Neural cell (in vitro differentiated cells): ENCODE data around the gene WDR91. TPM values are rescaled to one million over a fixed set of nuclear protein-coding genes. Genes with fewer than 3 reads are reported as not detected.

Source experiments
- H2AFZ ChIP-seq: fragments of 200-600, 300-800 bp; sonication (generic), shearing (Covaris generic); 2 replicates; pipeline ENCODE4 v1.6.0; 2014; ENCODE audit warnings: low read depth, mild to moderate bottlenecking, antibody characterized with exemption, low read length, moderate library complexity
- H3F3A ChIP-seq: fragments of 200-600 bp; shearing (Covaris generic); 2 replicates; pipeline ENCODE4 v1.6.1; 2016; ENCODE audit warnings: mild to moderate bottlenecking, moderate library complexity, mixed read lengths, antibody characterized with exemption, low read length; ENCODE audit not compliant: insufficient read depth, poor library complexity, severe bottlenecking
- H3K27ac ChIP-seq: fragments of 200-600, 300-800 bp; sonication (generic), shearing (Covaris generic); 2 replicates; pipeline ENCODE4 v1.5.1; 2014; ENCODE audit warnings: mild to moderate bottlenecking, low read length, moderate library complexity
- H3K27me3 ChIP-seq: fragments of 300-800, 200-600 bp; sonication (generic), shearing (Covaris generic); 2 replicates; pipeline ENCODE4 v1.6.0; 2014; ENCODE audit warnings: mild to moderate bottlenecking, low read depth, low read length, moderate library complexity; ENCODE audit not compliant: insufficient read depth
- H3K36me3 ChIP-seq: fragments of 300-800, 200-600 bp; sonication (generic), shearing (Covaris generic); 2 replicates; pipeline ENCODE4 v1.5.1; 2014; ENCODE audit warnings: mild to moderate bottlenecking, antibody characterized with exemption, low read length, moderate library complexity; ENCODE audit not compliant: insufficient read depth
- H3K4me2 ChIP-seq: fragments of 300-800, 200-600 bp; sonication (generic), shearing (Covaris generic); 2 replicates; pipeline ENCODE4 v1.6.0; 2014; ENCODE audit warnings: mild to moderate bottlenecking, low read length
- H3K4me3 ChIP-seq: fragments of 300-800, 200-600 bp; sonication (generic), shearing (Covaris generic); 2 replicates; pipeline ENCODE4 v1.5.1; 2014; ENCODE audit warnings: mild to moderate bottlenecking, low read length, moderate library complexity
- H3K79me2 ChIP-seq: fragments of 200-600 bp; shearing (Covaris generic); replicated peaks from 2 replicates; pipeline ENCODE4 v1.6.0; 2014; ENCODE audit warnings: mild to moderate bottlenecking, low read length, moderate library complexity; ENCODE audit not compliant: insufficient read depth
- H3K9ac ChIP-seq: fragments of 300-800, 200-600 bp; sonication (generic), shearing (Covaris generic); 2 replicates; pipeline ENCODE4 v1.6.1; 2016; ENCODE audit warnings: mild to moderate bottlenecking, low read length, mixed read lengths
- H3K9me2 ChIP-seq: fragments of 200-600 bp; shearing (Covaris generic); 2 replicates; pipeline ENCODE4 v1.6.1; 2016; ENCODE audit warnings: mild to moderate bottlenecking, low read length, mixed read lengths; ENCODE audit not compliant: insufficient read depth
- H3K9me3 ChIP-seq: fragments of 200-600, 300-800 bp; sonication (generic), shearing (Covaris generic); 2 replicates; pipeline ENCODE4 v1.6.1; 2016; ENCODE audit warnings: mild to moderate bottlenecking, mixed run types, low read length, moderate library complexity, mixed read lengths
- H4K20me1 ChIP-seq: fragments of 200-600 bp; shearing (Covaris generic); 2 replicates; pipeline ENCODE4 v1.6.1; 2016; ENCODE audit warnings: mild to moderate bottlenecking, mixed run types; ENCODE audit not compliant: insufficient read depth
- EP300 ChIP-seq: fragments of 450-650 bp; conservative IDR thresholded peaks from 2 replicates; pipeline ENCODE4 v1.6.1; 2014; ENCODE audit warnings: antibody characterized with exemption, mild to moderate bottlenecking, moderate library complexity; ENCODE audit not compliant: poor library complexity, severe bottlenecking
- EZH2 ChIP-seq: fragments of 200-600, 300-800 bp; shearing (Covaris generic), sonication (generic); IDR thresholded peaks from 2 replicates; pipeline ENCODE4 v1.6.1; 2014; ENCODE audit warnings: antibody characterized with exemption, low read length, borderline replicate concordance, mild to moderate bottlenecking; ENCODE audit not compliant: insufficient read depth, poor library complexity, severe bottlenecking
- MXI1 ChIP-seq: fragments of 450-650 bp; conservative IDR thresholded peaks from 2 replicates; pipeline ENCODE4 v1.6.1; 2014; ENCODE audit warnings: antibody characterized with exemption, mild to moderate bottlenecking; ENCODE audit not compliant: poor library complexity, severe bottlenecking
- POLR2AphosphoS5 ChIP-seq: IDR thresholded peaks from 2 replicates; pipeline ENCODE4 v1.6.1; 2012
- RAD21 ChIP-seq: fragments of 450-650 bp; conservative IDR thresholded peaks from 2 replicates; pipeline ENCODE4 v1.6.1; 2014; ENCODE audit warnings: antibody characterized with exemption, mild to moderate bottlenecking, moderate library complexity
- SMC3 ChIP-seq: fragments of 450-650 bp; conservative IDR thresholded peaks from 2 replicates; pipeline ENCODE4 v1.6.1; 2014; ENCODE audit warnings: antibody characterized with exemption, mild to moderate bottlenecking, moderate library complexity; ENCODE audit not compliant: poor library complexity
- TAF1 ChIP-seq: IDR thresholded peaks from 2 replicates; pipeline ENCODE4 v1.6.1; 2012; ENCODE audit warnings: low read depth
- polyA plus RNA-seq: library from polyadenylated mRNA; depleted of rRNA; stranded (reverse); fragments of >200 nt; gene quantifications from 2 replicates; pipeline ENCODE4 v1.2.3, GENCODE V29; 2014
- TF ChIP-seq, protein P1 (sequence below): IDR thresholded peaks from 2 replicates; pipeline ENCODE4 v1.6.1; 2012; ENCODE audit warnings: borderline replicate concordance
- TF ChIP-seq, protein P2 (sequence below): fragments of 450-650 bp; IDR thresholded peaks from 2 replicates; pipeline ENCODE4 v1.5.1; 2014; ENCODE audit warnings: antibody characterized with exemption, mild to moderate bottlenecking, moderate library complexity; ENCODE audit not compliant: poor library complexity, severe bottlenecking

WDR91 gene
- polyA plus RNA-seq, 1 donor from 2014 or later = 17.7 TPM

DNA sequence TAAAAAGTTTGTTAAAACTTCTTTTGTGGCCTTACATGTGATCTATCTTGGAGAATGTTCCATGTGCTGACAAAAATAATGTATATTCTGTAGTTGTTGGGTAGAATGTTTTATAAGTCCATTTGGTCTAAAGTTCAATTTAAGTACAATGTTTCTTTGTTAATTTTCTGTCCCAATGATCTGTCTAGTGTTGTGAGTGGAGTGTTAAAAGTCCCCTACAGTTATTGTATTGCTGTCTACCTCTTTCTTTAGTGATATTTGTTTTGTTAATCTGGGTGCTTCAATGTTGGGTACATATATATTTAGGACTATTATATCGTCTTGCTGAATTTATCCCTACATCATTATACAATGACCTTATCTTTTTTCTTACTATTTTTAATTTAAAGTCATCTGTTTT, 56.6 kb downstream of the WDR91 start:
- H3K9me2 ChIP-seq = no peaks in the 10 kb centered on the region
- no peak overlapping the region for H2AFZ ChIP-seq
- no peak overlapping the region for H3K9ac ChIP-seq
- TF ChIP-seq POLR2AphosphoS5 = no peak
- TF ChIP-seq MXI1 = no peak
- no peak for TF ChIP-seq EP300
- no peak for TF ChIP-seq SMC3
- TF ChIP-seq, protein P1, sequence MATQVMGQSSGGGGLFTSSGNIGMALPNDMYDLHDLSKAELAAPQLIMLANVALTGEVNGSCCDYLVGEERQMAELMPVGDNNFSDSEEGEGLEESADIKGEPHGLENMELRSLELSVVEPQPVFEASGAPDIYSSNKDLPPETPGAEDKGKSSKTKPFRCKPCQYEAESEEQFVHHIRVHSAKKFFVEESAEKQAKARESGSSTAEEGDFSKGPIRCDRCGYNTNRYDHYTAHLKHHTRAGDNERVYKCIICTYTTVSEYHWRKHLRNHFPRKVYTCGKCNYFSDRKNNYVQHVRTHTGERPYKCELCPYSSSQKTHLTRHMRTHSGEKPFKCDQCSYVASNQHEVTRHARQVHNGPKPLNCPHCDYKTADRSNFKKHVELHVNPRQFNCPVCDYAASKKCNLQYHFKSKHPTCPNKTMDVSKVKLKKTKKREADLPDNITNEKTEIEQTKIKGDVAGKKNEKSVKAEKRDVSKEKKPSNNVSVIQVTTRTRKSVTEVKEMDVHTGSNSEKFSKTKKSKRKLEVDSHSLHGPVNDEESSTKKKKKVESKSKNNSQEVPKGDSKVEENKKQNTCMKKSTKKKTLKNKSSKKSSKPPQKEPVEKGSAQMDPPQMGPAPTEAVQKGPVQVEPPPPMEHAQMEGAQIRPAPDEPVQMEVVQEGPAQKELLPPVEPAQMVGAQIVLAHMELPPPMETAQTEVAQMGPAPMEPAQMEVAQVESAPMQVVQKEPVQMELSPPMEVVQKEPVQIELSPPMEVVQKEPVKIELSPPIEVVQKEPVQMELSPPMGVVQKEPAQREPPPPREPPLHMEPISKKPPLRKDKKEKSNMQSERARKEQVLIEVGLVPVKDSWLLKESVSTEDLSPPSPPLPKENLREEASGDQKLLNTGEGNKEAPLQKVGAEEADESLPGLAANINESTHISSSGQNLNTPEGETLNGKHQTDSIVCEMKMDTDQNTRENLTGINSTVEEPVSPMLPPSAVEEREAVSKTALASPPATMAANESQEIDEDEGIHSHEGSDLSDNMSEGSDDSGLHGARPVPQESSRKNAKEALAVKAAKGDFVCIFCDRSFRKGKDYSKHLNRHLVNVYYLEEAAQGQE = no peak
- TF ChIP-seq EZH2 = no peak
- TF ChIP-seq, protein P2, sequence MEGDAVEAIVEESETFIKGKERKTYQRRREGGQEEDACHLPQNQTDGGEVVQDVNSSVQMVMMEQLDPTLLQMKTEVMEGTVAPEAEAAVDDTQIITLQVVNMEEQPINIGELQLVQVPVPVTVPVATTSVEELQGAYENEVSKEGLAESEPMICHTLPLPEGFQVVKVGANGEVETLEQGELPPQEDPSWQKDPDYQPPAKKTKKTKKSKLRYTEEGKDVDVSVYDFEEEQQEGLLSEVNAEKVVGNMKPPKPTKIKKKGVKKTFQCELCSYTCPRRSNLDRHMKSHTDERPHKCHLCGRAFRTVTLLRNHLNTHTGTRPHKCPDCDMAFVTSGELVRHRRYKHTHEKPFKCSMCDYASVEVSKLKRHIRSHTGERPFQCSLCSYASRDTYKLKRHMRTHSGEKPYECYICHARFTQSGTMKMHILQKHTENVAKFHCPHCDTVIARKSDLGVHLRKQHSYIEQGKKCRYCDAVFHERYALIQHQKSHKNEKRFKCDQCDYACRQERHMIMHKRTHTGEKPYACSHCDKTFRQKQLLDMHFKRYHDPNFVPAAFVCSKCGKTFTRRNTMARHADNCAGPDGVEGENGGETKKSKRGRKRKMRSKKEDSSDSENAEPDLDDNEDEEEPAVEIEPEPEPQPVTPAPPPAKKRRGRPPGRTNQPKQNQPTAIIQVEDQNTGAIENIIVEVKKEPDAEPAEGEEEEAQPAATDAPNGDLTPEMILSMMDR = no peak
- TF ChIP-seq RAD21 = no peak
- TF ChIP-seq TAF1 = no peak
- no peak overlapping the region for H3K4me3 ChIP-seq
- H3K4me2 ChIP-seq = no peak overlapping the region
- H3K9me3 ChIP-seq = peaks cover 6% of the 10 kb centered on the region
- H3K27ac ChIP-seq = no peak overlapping the region
- H3K79me2 ChIP-seq = no peaks in the 10 kb centered on the region
- no peaks in the 10 kb centered on the region for H3F3A ChIP-seq
- no peaks in the 10 kb centered on the region for H3K27me3 ChIP-seq
- no peaks in the 10 kb centered on the region for H4K20me1 ChIP-seq
- H3K36me3 ChIP-seq = no peaks in the 10 kb centered on the region

DNA sequence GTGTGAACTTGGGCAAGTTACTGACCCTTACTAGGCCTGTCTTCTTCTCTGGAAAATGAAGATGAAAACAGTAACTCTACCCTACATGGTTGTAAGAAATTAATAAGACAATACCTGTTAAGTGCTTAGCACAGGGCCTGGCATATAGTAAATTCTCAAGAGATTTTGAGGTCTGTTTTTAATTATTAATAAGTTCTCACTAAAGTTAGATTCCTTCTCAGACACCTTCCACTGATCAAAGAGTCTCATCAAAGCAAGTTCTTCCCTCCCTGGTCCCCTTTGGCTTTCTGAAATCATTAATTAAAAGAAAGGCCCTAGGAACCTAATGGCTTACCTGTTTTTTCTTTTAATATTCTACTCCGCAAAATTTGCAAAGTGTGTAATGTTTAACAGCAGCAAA, 58.9 kb downstream of the WDR91 start:
- H3K79me2 ChIP-seq = no peaks in the 10 kb centered on the region
- no peak for TF ChIP-seq TAF1
- TF ChIP-seq EZH2 = no peak
- TF ChIP-seq, protein P2 = no peak
- TF ChIP-seq, protein P1 = no peak
- no peak for TF ChIP-seq POLR2AphosphoS5
- TF ChIP-seq SMC3 = no peak
- no peak for TF ChIP-seq MXI1
- TF ChIP-seq EP300 = no peak
- no peak for TF ChIP-seq RAD21
- no peak overlapping the region for H3K4me3 ChIP-seq
- H3K9me2 ChIP-seq = no peaks in the 10 kb centered on the region
- no peaks in the 10 kb centered on the region for H3F3A ChIP-seq
- H3K27ac ChIP-seq = no peak overlapping the region
- H2AFZ ChIP-seq = no peak overlapping the region
- H3K9me3 ChIP-seq = peaks cover 2% of the 10 kb centered on the region
- no peaks in the 10 kb centered on the region for H3K27me3 ChIP-seq
- H3K4me2 ChIP-seq = no peak overlapping the region
- H4K20me1 ChIP-seq = no peaks in the 10 kb centered on the region
- no peak overlapping the region for H3K9ac ChIP-seq
- H3K36me3 ChIP-seq = no peaks in the 10 kb centered on the region
